WTC11 (cell line): Measurements from ENCODE around the gene FES. TPM values are rescaled to one million over a fixed set of nuclear protein-coding genes. Genes with fewer than 3 reads are reported as not detected.
"Not testable (repeated sequence)": the region's sequence is repeated elsewhere in the genome, so short reads cannot be mapped to it uniquely, and the experiment has no call there.

Source experiments
- ATAC-seq: fragments of 200-7000 bp; cut with Tn5 transposase; 2 replicates; pipeline ENCODE4 v1.10.0; 2021; ENCODE audit warnings: mild to moderate bottlenecking, moderate library complexity
- CTCF ChIA-PET: fragments of 300-600 bp; sonication (Branson Sonifier 250); formaldehyde crosslinking; loops from one replicate; lab custom pipeline; 2021; ENCODE audit warnings: antibody characterized with exemption; lab: Charles Lee
- POLR2A ChIA-PET: fragments of 350-600 bp; sonication (Branson Sonifier 250); formaldehyde crosslinking; loops from one replicate; lab custom pipeline; 2021; ENCODE audit warnings: antibody characterized with exemption; lab: Charles Lee
- DNase-seq: peaks from one replicate; pipeline ENCODE4 v3.0.0; 2021; ENCODE audit warnings: low spot score
- H3K27ac Mint-ChIP-seq: 2 replicates; pipeline ENCODE4 v1.8.0; 2021; ENCODE audit warnings: mixed read lengths
- H3K27me3 Mint-ChIP-seq: 2 replicates; pipeline ENCODE4 v1.8.0; 2021; ENCODE audit warnings: low read depth, mild to moderate bottlenecking, moderate library complexity, mixed read lengths
- H3K36me3 Mint-ChIP-seq: 2 replicates; pipeline ENCODE4 v1.8.0; 2021; ENCODE audit warnings: mixed read lengths
- H3K4me1 Mint-ChIP-seq: 2 replicates; pipeline ENCODE4 v1.8.0; 2022; ENCODE audit warnings: mixed read lengths
- H3K4me3 Mint-ChIP-seq: 2 replicates; pipeline ENCODE4 v1.8.0; 2021; ENCODE audit warnings: mild to moderate bottlenecking, moderate library complexity, mixed read lengths
- H3K9me3 Mint-ChIP-seq: 2 replicates; pipeline ENCODE4 v1.8.0; 2021; ENCODE audit warnings: mixed read lengths
- ARID4B ChIP-seq: sonication (generic); formaldehyde crosslinking; IDR thresholded peaks from 2 replicates; pipeline ENCODE4 v1.8.0; 2023; ENCODE audit warnings: missing genetic modification reagents, mild to moderate bottlenecking, borderline replicate concordance
- ELF4 ChIP-seq: sonication (generic); formaldehyde crosslinking; IDR thresholded peaks from 2 replicates; pipeline ENCODE4 v1.8.1; 2022; ENCODE audit warnings: low read depth, mild to moderate bottlenecking, moderate library complexity, missing genetic modification reagents
- ERG ChIP-seq: fragments of 250-450 bp; sonication (Bioruptor Pico); IDR thresholded peaks from 2 replicates; pipeline ENCODE4 v1.8.0; 2021; ENCODE audit warnings: mild to moderate bottlenecking
- KAT7 ChIP-seq: sonication (generic); formaldehyde crosslinking; IDR thresholded peaks from 2 replicates; pipeline ENCODE4 v1.8.1; 2023; ENCODE audit warnings: missing genetic modification reagents, mild to moderate bottlenecking, borderline replicate concordance
- NFATC4 ChIP-seq: fragments of 250-450 bp; sonication (Bioruptor Pico); IDR thresholded peaks from 2 replicates; pipeline ENCODE4 v1.9.0; 2021; ENCODE audit warnings: mild to moderate bottlenecking
- OVOL2 ChIP-seq: fragments of 250-450 bp; sonication (Bioruptor Pico); IDR thresholded peaks from 2 replicates; pipeline ENCODE4 v1.9.0; 2021; ENCODE audit warnings: mild to moderate bottlenecking, borderline replicate concordance
- SMAD4 ChIP-seq: sonication (generic); formaldehyde crosslinking; IDR thresholded peaks from 2 replicates; pipeline ENCODE4 v1.8.0; 2022; ENCODE audit warnings: mild to moderate bottlenecking, missing genetic modification reagents
- USF2 ChIP-seq: sonication (generic); formaldehyde crosslinking; IDR thresholded peaks from 2 replicates; pipeline ENCODE4 v1.8.1; 2023; ENCODE audit warnings: mild to moderate bottlenecking, missing genetic modification reagents, moderate library complexity
- ZNF219 ChIP-seq: sonication (generic); formaldehyde crosslinking; IDR thresholded peaks from 2 replicates; pipeline ENCODE4 v1.8.0; 2023; ENCODE audit warnings: missing genetic modification reagents, mild to moderate bottlenecking, borderline replicate concordance
- total RNA-seq: library from RNA; stranded (reverse); gene quantifications from 3 replicates; pipeline ENCODE4 v1.2.3, GENCODE V29; 2021
- TF ChIP-seq, protein P1 (sequence below): fragments of 200-600 bp; IDR thresholded peaks from 2 replicates; pipeline ENCODE4 v1.8.0; 2022; ENCODE audit warnings: antibody characterized with exemption

FES gene
- total RNA-seq, 1 experiment from 2014 or later, result 10.0 TPM

DNA sequence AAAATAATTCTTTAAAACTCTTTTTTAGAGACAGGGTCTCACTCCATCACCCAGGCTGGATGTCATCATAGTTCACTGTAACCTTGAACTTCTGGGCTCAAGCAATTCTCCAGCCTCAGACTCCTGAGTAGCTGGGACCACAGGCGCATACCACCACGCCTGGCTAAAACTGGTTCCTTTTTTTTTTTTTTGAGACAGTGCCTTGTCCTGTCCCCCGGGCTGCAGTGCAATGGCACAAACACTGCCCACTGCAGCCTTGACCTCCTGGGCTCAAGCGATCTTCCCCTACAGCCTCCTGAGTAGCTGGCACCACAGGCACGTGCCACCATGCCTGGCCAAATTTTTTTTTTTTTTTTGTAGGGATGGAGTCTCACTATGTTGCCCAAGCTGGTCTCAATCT, 39.6 kb upstream of the FES start (continued):
- no peak for TF ChIP-seq ARID4B (CRISPR knock-in tag)
- no peak for TF ChIP-seq ERG (CRISPR knock-in tag)
- TF ChIP-seq SMAD4, result no peak
- TF ChIP-seq KAT7 (CRISPR knock-in tag), result no peak
- TF ChIP-seq, protein P1, sequence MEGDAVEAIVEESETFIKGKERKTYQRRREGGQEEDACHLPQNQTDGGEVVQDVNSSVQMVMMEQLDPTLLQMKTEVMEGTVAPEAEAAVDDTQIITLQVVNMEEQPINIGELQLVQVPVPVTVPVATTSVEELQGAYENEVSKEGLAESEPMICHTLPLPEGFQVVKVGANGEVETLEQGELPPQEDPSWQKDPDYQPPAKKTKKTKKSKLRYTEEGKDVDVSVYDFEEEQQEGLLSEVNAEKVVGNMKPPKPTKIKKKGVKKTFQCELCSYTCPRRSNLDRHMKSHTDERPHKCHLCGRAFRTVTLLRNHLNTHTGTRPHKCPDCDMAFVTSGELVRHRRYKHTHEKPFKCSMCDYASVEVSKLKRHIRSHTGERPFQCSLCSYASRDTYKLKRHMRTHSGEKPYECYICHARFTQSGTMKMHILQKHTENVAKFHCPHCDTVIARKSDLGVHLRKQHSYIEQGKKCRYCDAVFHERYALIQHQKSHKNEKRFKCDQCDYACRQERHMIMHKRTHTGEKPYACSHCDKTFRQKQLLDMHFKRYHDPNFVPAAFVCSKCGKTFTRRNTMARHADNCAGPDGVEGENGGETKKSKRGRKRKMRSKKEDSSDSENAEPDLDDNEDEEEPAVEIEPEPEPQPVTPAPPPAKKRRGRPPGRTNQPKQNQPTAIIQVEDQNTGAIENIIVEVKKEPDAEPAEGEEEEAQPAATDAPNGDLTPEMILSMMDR, result no peak
- no peak for TF ChIP-seq USF2 (CRISPR knock-in tag)
- no peak for TF ChIP-seq NFATC4 (CRISPR knock-in tag)

GRCh38 chr15:90845201-90845949, 38.9 kb upstream of the FES start:
- POLR2A ChIA-PET, result no interaction called here
- DNase-seq (no peak), ATAC-seq (no peak)
- CTCF ChIA-PET, result interaction anchor here (0.8 to 2.8 kb wide), 2 partner anchors 58 to 87 kb away, joined by 3 to 8 read pairs; partner anchors contain the start of gene HDDC3
- no peaks in the 10 kb centered on the region for H3K27me3 Mint-ChIP-seq
- H3K4me3 Mint-ChIP-seq, result no peak overlapping the region
- TF ChIP-seq ELF4 (CRISPR knock-in tag) (no peak), ERG (CRISPR knock-in tag) (no peak), OVOL2 (CRISPR knock-in tag) (no peak), ZNF219 (CRISPR knock-in tag) (no peak)
- H3K36me3 Mint-ChIP-seq, result no peaks in the 10 kb centered on the region
- H3K4me1 Mint-ChIP-seq, result peaks cover 14% of the 10 kb centered on the region
- no peaks in the 10 kb centered on the region for H3K9me3 Mint-ChIP-seq
- H3K27ac Mint-ChIP-seq, result no peak overlapping the region

GRCh38 chr15:90849424-90849823, 34.9 kb upstream of the FES start:
- H3K27ac Mint-ChIP-seq, result not testable (repeated sequence)

More at GRCh38 chr15:90849424-90849823, 34.9 kb upstream of the FES start:
- H3K4me3 Mint-ChIP-seq, CTCF ChIA-PET, H3K27me3 Mint-ChIP-seq, POLR2A ChIA-PET, H3K36me3 Mint-ChIP-seq, H3K9me3 Mint-ChIP-seq, DNase-seq, ATAC-seq, H3K4me1 Mint-ChIP-seq: not testable (repeated sequence)
